GM19463 (cell line): Measurements from ENCODE around the gene TYMP.

Source experiments
- ATAC-seq: cut with Tn5 transposase; IDR thresholded peaks from one replicate; pipeline ENCODE4 v1.9.1; 2021; ENCODE audit warnings: mild to moderate bottlenecking, moderate library complexity; ENCODE audit not compliant: unreplicated experiment

The TYMP gene

GRCh38 chr22:50506611-50507420, 23.0 kb downstream of the TYMP start:
- ATAC-seq, result no peak

- ATAC-seq, result no peak
Observed at GRCh38 chr22:50505776-50506610, 23.8 kb downstream of the TYMP start.

GRCh38 chr22:50505276-50505775, 24.5 kb downstream of the TYMP start:
- no peak for ATAC-seq

- ATAC-seq, result no peak
Observed at GRCh38 chr22:50504369-50505211, 25.2 kb downstream of the TYMP start.

GRCh38 chr22:50503475-50504145, 26.2 kb downstream of the TYMP start:
- no peak for ATAC-seq

- no peak for ATAC-seq
Observed at GRCh38 chr22:50502628-50503474, 27.0 kb downstream of the TYMP start.

GRCh38 chr22:50502096-50502495, 27.7 kb downstream of the TYMP start:
- ATAC-seq, result no peak

GRCh38 chr22:50500452-50500851, 29.4 kb downstream of the TYMP start:
- no peak for ATAC-seq

- ATAC-seq, result no peak
Observed at GRCh38 chr22:50498322-50498890, 31.4 kb downstream of the TYMP start.

- ATAC-seq, result no peak
Observed at GRCh38 chr22:50497093-50497492, 32.7 kb downstream of the TYMP start.

GRCh38 chr22:50490531-50491308, 39.1 kb downstream of the TYMP start:
- ATAC-seq, result no peak

- ATAC-seq, result no peak
Observed at GRCh38 chr22:50489363-50490243, 40.2 kb downstream of the TYMP start.

- ATAC-seq, result no peak
Observed at GRCh38 chr22:50488886-50489285, 40.9 kb downstream of the TYMP start.

GRCh38 chr22:50488006-50488677, 41.7 kb downstream of the TYMP start:
- no peak for ATAC-seq

- ATAC-seq, result no peak
Observed at GRCh38 chr22:50487290-50488005, 42.4 kb downstream of the TYMP start.
